Neural cell (in vitro differentiated cells): ENCODE results near the gene CLEC4F.

Experiments
- EP300 ChIP-seq: fragments of 450-650 bp; conservative IDR thresholded peaks from 2 replicates; pipeline ENCODE4 v1.6.1; 2014; ENCODE audit warnings: antibody characterized with exemption, mild to moderate bottlenecking, moderate library complexity; ENCODE audit not compliant: poor library complexity, severe bottlenecking
- EZH2 ChIP-seq: fragments of 200-600, 300-800 bp; shearing (Covaris generic), sonication (generic); IDR thresholded peaks from 2 replicates; pipeline ENCODE4 v1.6.1; 2014; ENCODE audit warnings: antibody characterized with exemption, low read length, borderline replicate concordance, mild to moderate bottlenecking; ENCODE audit not compliant: insufficient read depth, poor library complexity, severe bottlenecking
- RAD21 ChIP-seq: fragments of 450-650 bp; conservative IDR thresholded peaks from 2 replicates; pipeline ENCODE4 v1.6.1; 2014; ENCODE audit warnings: antibody characterized with exemption, mild to moderate bottlenecking, moderate library complexity
- TF ChIP-seq, protein P1 (sequence below): fragments of 450-650 bp; IDR thresholded peaks from 2 replicates; pipeline ENCODE4 v1.5.1; 2014; ENCODE audit warnings: antibody characterized with exemption, mild to moderate bottlenecking, moderate library complexity; ENCODE audit not compliant: poor library complexity, severe bottlenecking

DNA sequence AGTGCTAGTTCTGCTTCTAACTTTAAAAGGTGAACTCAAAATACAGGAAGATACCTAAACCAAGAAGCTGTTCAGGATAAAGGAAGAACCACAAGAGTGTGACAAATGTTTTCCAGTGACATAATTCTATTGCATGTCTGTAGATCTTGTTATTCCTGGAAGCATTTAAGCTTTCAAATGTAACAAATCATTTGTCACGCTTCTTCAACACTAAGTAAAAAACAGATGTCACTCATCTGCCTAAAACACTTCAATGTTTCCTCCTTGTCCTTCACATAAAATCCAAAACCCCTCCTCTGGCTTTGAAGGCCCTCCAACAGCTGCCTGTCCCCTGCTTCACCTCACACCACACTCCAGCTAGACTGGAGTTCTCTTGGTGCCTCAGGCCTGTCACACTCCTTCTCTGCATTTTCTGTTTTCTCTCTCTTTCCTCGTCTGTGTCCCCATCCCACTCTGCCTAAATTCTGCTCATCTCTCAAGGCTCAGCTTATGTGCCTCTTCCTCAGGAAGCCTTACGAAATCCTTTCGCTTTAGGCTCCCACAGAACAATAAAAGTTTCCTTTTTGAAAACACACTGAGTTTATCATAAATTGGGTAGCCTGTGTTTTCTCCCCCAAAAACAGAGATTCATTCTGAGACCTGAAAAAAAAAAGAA lies 6.4 kb upstream of the CLEC4F start:
- TF ChIP-seq, protein P1, sequence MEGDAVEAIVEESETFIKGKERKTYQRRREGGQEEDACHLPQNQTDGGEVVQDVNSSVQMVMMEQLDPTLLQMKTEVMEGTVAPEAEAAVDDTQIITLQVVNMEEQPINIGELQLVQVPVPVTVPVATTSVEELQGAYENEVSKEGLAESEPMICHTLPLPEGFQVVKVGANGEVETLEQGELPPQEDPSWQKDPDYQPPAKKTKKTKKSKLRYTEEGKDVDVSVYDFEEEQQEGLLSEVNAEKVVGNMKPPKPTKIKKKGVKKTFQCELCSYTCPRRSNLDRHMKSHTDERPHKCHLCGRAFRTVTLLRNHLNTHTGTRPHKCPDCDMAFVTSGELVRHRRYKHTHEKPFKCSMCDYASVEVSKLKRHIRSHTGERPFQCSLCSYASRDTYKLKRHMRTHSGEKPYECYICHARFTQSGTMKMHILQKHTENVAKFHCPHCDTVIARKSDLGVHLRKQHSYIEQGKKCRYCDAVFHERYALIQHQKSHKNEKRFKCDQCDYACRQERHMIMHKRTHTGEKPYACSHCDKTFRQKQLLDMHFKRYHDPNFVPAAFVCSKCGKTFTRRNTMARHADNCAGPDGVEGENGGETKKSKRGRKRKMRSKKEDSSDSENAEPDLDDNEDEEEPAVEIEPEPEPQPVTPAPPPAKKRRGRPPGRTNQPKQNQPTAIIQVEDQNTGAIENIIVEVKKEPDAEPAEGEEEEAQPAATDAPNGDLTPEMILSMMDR = no peak
- no peak for TF ChIP-seq EP300
- no peak for TF ChIP-seq RAD21
- TF ChIP-seq EZH2 = no peak
